Stimulated activated CD4-positive, alpha-beta T cell treated with anti-CD3 and anti-CD28 coated beads, Interleukin-2, amount 100 ng/mL, for 4 hours (primary cell): Measurements from ENCODE around the gene LDLRAD4.
A peak's percentile ranks its signal among the peaks of the same experiment; 100 is the strongest.
"Not testable (repeated sequence)": the region's sequence is repeated elsewhere in the genome, so short reads cannot be mapped to it uniquely, and the experiment has no call there.

Experiments used
- DNase-seq: peaks from one replicate; pipeline ENCODE4 v3.0.0-alpha.2; 2020; ENCODE audit warnings: low read depth

The LDLRAD4 gene

GRCh38 chr18:13464432-13465123 is 246.0 kb downstream of the LDLRAD4 start:
- DNase-seq, result peak; percentile 34

GRCh38 chr18:13465124-13465446 is 246.5 kb downstream of the LDLRAD4 start:
- no peak for DNase-seq

- no peak for DNase-seq
These were observed 246.9 kb downstream of the LDLRAD4 start for GRCh38 chr18:13465476-13465875.

GRCh38 chr18:13470516-13471197 is 252.1 kb downstream of the LDLRAD4 start:
- no peak for DNase-seq

DNA sequence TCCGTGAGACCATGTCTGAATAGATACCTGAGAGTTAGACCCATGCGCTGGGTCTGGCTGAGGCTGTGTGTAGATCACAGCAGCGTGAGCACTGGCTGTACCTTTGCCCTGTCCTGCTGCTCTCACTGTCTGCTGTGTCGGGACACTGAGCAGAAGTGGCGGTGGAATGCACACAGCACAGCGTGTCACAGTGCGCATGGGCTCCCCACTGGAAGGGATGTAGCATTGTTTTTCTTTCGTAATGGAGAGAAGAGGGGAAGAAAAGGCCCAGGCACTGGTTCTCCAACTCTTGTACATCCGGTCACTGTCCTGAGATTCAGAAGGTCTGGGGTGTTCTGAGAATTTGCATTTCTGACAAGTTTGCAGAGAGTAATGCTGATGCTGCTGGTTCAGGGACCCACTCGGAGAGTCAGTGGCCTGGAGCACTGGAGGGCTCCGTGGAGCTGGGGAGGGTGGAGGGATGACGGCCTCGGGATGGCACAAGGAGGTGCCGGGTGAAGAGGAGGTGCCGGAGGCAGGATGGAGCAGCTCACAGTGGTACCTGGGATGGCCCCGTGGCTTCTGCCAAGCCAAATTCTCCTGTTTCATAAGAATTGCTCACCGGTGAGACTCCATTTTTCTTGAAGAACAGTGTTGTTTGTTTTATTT is 252.8 kb downstream of the LDLRAD4 start:
- DNase-seq, result no peak

DNA sequence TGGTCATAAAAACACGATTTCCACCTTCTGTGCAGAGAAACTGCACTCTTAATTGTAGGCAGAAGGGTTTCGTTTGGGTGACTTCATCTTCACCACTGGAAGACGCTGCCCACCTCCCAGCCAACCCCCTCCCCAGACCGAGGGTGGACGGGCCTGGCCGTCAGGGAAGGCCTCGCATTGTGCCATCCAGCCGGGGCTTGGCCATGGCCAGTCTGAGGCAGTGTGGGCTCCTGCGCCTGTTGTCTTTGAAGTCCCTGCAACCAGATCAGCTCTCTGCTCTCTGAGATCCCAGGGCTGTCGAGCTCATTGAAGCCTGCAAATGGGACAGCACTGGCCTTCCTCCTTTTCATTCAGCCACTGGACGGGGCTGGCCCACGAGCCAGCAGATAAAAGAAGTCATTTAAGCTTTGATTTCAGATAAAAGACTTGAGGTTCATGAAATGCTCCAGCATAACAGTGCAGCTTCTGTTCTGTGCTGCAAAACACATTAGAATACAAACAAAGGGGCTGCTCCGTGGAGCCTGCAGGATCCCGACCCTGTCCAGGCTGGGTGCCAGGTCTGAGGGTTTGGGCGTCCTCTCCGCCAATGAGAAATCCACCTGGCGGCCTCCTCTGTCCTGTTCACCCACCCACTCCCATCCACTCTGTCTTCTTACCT is 253.5 kb downstream of the LDLRAD4 start:
- DNase-seq, result no peak

GRCh38 chr18:13473751-13474150 is 255.2 kb downstream of the LDLRAD4 start:
- no peak for DNase-seq

GRCh38 chr18:13474336-13474735 is 255.8 kb downstream of the LDLRAD4 start:
- no peak for DNase-seq

DNA sequence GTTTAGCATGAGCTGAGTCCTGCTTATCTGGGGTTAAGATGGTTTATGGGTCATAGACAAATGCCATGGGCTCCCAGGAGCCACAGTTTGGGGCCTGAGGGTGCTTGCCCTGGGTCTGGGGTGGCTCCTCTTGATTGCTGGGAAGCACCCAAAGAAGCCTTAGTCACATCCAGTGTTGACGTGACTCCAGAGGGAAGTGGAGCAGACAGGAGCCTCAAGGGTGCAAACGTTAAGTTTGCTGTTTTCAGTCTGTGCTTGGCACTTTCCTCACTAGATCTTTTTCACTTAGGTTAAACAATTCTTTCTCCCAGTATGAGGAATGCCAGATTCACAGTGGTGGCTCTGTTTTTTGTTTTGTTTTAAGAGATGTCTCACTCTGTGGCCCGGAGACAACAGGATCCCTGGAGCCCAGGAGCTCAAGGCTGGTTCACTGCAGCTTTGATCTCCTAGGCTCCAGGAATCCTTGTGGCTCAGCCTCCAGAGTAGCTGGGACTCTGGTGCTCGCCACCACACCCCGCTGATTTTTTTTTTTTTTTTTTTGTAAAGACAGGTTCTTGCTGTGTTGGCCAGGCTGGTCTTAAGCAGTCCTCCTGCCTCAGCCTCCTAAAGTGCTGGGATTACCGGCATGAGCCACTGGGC is 256.5 kb downstream of the LDLRAD4 start:
- no peak for DNase-seq

DNA sequence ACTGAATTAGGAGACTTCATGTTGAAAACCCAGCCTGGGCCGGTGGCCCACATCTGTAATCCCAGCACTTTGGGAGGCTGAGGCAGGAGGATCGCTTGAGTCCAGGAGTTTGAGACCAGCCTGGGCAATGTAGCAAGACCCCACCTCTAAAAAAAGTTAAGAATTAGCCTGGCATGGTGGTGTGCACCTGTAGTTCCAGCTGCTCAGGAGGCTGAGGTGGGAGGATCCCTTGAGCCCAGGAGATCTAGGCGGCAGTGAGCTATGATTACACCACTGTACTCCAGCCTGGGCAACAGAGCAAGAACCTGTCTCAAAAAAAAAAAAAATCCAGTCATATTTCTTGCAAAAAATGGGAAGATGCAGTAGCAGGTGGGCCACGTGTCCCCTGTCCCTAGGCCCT is 257.8 kb downstream of the LDLRAD4 start:
- DNase-seq, result not testable (repeated sequence)

DNA sequence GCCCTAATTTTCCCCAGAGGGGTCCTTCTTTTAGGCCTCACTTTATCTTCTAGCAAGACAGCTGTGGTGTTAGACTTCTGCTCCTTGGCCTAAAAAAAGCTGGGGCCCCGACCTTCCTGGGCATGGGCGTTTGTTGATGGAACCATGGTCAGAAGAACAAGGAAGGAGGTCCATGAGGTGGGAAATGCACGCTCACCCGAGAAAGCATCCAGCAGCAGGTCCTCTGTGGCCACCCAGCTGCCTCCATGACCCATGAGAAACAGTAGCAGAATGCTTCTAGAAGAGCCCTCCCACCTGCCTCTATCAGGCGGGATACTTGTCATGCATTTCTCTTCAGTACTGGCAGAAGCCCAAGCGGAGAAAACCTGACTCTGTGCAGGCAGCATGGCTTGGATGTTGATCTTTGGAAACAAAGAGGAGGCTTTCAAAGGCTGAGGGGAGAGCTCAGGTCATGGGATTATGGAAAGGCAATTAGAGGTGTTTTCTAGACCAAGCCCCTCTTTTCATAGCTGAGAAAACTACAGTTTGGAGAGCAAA is 258.7 kb downstream of the LDLRAD4 start:
- DNase-seq, result no peak

GRCh38 chr18:13480571-13481255 is 262.2 kb downstream of the LDLRAD4 start:
- no peak for DNase-seq

- no peak for DNase-seq
These were observed 262.8 kb downstream of the LDLRAD4 start for GRCh38 chr18:13481331-13481730.

DNA sequence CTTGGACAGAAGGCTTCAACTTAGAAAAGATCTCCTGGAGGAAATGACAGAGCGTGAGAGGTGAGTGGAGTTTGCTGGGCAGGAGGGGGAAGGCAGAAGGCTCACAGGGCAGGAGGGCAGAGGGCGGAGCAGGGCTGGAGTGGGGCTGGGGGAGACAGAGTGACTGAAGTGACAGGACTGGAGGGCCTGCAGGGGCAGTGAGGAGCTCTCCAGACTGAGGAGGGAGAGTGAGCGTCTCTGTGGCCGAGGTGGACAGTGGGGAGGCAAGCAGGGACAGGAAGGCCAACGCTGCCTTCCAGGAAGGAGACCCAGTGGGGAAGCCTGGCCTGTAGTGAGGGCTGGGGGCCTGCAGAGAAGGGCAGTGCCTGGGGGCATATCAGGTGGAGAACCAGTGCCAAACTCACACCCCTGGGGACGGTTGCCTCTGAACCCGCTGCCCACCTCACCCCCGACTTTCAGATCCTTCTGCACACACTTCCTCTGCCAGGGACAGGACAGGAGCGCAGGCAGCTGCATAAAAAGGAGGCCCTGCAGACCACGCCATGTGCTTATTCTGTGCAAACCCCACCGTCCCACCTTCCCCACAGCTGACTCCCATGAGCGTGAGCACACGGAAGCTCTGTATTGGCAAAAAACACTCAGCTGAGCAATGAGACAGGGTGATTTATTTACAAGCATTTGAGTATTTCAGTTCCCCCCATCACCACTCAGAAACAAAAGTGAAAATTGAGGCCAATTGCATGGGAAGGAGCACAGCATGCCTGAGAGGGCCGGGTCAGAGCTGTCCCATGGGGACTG is 263.5 kb downstream of the LDLRAD4 start:
- no peak for DNase-seq

GRCh38 chr18:13482618-13482945 is 264.0 kb downstream of the LDLRAD4 start:
- DNase-seq, result no peak

GRCh38 chr18:13483316-13484270 is 265.0 kb downstream of the LDLRAD4 start:
- no peak for DNase-seq

- no peak for DNase-seq
These were observed 266.6 kb downstream of the LDLRAD4 start for GRCh38 chr18:13485182-13485581.

GRCh38 chr18:13485604-13486003 is 267.0 kb downstream of the LDLRAD4 start:
- DNase-seq, result no peak

DNA sequence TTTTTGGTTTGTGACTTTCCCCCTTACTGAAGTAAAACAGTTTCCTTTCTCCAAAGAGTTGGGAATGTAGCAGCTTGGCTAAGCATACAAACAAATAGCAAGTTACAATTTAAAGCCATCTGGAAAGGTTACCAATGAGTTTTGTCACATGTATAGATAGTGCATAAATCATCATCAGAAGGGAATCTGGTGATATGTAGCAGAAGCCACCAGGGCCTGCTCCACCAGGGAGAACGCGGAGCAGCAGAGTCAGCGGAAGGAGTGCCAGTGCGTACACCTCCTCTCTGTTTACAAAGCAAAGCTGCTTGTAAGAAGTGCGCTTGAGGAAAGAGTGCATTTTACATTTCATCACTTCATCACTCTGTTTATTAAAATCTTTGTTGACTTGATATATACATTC is 267.7 kb downstream of the LDLRAD4 start:
- no peak for DNase-seq

GRCh38 chr18:13486686-13487085 is 268.1 kb downstream of the LDLRAD4 start:
- no peak for DNase-seq
